Measurements from ENCODE around the gene SEMA5B. TPM values are rescaled to one million over a fixed set of nuclear protein-coding genes. Genes with fewer than 3 reads are reported as not detected.

Gene SEMA5B
- total RNA-seq, 1 donor from 2014 or later = 1.0 TPM

- peaks cover 4% of the 10 kb centered on the region for H3K4me1 ChIP-seq (ENCODE audit: insufficient read depth, low read length)
- Mint-ChIP-seq H3K4me3 (ENCODE audit: unreplicated experiment) (no peak overlapping the region), H3K9me3 (ENCODE audit: unreplicated experiment) (no peaks in the 10 kb centered on the region), H3K27me3 (ENCODE audit: low read depth, unreplicated experiment) (peaks cover 40% of the 10 kb centered on the region), H3K36me3 (ENCODE audit: low read depth, unreplicated experiment) (no peaks in the 10 kb centered on the region), H3K27ac (ENCODE audit: unreplicated experiment) (no peak overlapping the region), H3K4me1 (ENCODE audit: low read depth, unreplicated experiment) (peaks cover 3% of the 10 kb centered on the region)
- no peak overlapping the region for H3K4me3 ChIP-seq (ENCODE audit: insufficient read depth, low read depth, low read length)
- TF ChIP-seq CTCF (IDR thresholded peaks at IDR 0.05; ENCODE audit: insufficient read depth, low read depth, low read length) (no peak), EZH2 (IDR thresholded peaks at IDR 0.05; ENCODE audit: insufficient read depth, low read length) (no peak)
- DNase-seq (ENCODE audit: low read depth) = no peak
- H2AFZ ChIP-seq (ENCODE audit: low read depth, low read length) = no peak overlapping the region
- FAIRE-seq = no peak
- no peaks in the 10 kb centered on the region for H3K9me3 ChIP-seq (ENCODE audit: insufficient read depth, low read depth, low read length)
- no peak overlapping the region for H3K4me2 ChIP-seq (ENCODE audit: low read length)
- peaks cover 47% of the 10 kb centered on the region for H3K27me3 ChIP-seq (ENCODE audit: insufficient read depth, low read length)
- H3K36me3 ChIP-seq (ENCODE audit: insufficient read depth, low read length) = no peaks in the 10 kb centered on the region
- no peak overlapping the region for H3K9ac ChIP-seq (ENCODE audit: low read length)
- H3K27ac ChIP-seq (ENCODE audit: low read depth, low read length) = no peak overlapping the region
- no peaks in the 10 kb centered on the region for H4K20me1 ChIP-seq (ENCODE audit: insufficient read depth, low read length)
- H3K79me2 ChIP-seq (ENCODE audit: insufficient read depth, low read length) = no peaks in the 10 kb centered on the region
Observed at GRCh38 chr3:123042413-123042812, 14.8 kb upstream of the SEMA5B start.

DNA sequence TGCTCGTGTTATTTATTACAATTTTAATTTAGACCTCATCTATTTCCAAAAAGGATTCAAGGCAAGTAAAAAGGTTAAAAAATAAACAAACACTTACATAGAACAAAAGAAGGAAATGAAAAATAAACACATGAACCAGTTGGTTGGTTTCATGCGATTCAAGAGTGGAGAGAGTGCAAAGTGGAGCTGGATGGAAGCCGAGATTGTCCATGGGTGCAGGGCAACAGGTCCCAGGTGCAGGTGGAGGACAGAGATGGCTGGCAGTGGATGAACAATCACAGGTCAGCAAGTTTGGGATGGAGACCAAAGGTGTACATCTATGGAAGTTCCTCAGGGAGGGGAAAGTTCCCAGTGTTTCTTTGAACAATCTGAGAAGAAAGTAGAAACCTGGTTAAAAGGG is 11.6 kb upstream of the SEMA5B start:
- Histone ChIP-seq H2AFZ (ENCODE audit: low read depth, low read length) (no peak overlapping the region), H3K9me3 (ENCODE audit: insufficient read depth, low read depth, low read length) (no peaks in the 10 kb centered on the region), H3K27ac (ENCODE audit: low read depth, low read length) (no peak overlapping the region), H3K9ac (ENCODE audit: low read length) (no peak overlapping the region), H3K27me3 (ENCODE audit: insufficient read depth, low read length) (peaks cover 53% of the 10 kb centered on the region), H3K4me1 (ENCODE audit: insufficient read depth, low read length) (no peaks in the 10 kb centered on the region), H3K79me2 (ENCODE audit: insufficient read depth, low read length) (no peaks in the 10 kb centered on the region), H3K4me2 (ENCODE audit: low read length) (no peak overlapping the region), H3K36me3 (ENCODE audit: insufficient read depth, low read length) (no peaks in the 10 kb centered on the region), H3K4me3 (ENCODE audit: insufficient read depth, low read depth, low read length) (no peak overlapping the region), H4K20me1 (ENCODE audit: insufficient read depth, low read length) (no peaks in the 10 kb centered on the region)
- Mint-ChIP-seq H3K27me3 (ENCODE audit: low read depth, unreplicated experiment) (peaks cover 49% of the 10 kb centered on the region), H3K27ac (ENCODE audit: unreplicated experiment) (no peak overlapping the region), H3K9me3 (ENCODE audit: unreplicated experiment) (no peaks in the 10 kb centered on the region), H3K4me3 (ENCODE audit: unreplicated experiment) (no peak overlapping the region), H3K36me3 (ENCODE audit: low read depth, unreplicated experiment) (no peaks in the 10 kb centered on the region), H3K4me1 (ENCODE audit: low read depth, unreplicated experiment) (no peaks in the 10 kb centered on the region)
- FAIRE-seq (no peak), DNase-seq (ENCODE audit: low read depth) (no peak)
- TF ChIP-seq EZH2 (IDR thresholded peaks at IDR 0.05; ENCODE audit: insufficient read depth, low read length) (no peak), CTCF (IDR thresholded peaks at IDR 0.05; ENCODE audit: insufficient read depth, low read depth, low read length) (no peak)

GRCh38 chr3:123038751-123039150 is 11.2 kb upstream of the SEMA5B start:
- Mint-ChIP-seq H3K4me3 (ENCODE audit: unreplicated experiment) (no peak overlapping the region), H3K27ac (ENCODE audit: unreplicated experiment) (no peak overlapping the region), H3K27me3 (ENCODE audit: low read depth, unreplicated experiment) (peaks cover 52% of the 10 kb centered on the region), H3K9me3 (ENCODE audit: unreplicated experiment) (no peaks in the 10 kb centered on the region), H3K4me1 (ENCODE audit: low read depth, unreplicated experiment) (no peaks in the 10 kb centered on the region), H3K36me3 (ENCODE audit: low read depth, unreplicated experiment) (no peaks in the 10 kb centered on the region)
- no peak overlapping the region for H3K27ac ChIP-seq (ENCODE audit: low read depth, low read length)
- no peak overlapping the region for H2AFZ ChIP-seq (ENCODE audit: low read depth, low read length)
- no peaks in the 10 kb centered on the region for H3K79me2 ChIP-seq (ENCODE audit: insufficient read depth, low read length)
- H3K36me3 ChIP-seq (ENCODE audit: insufficient read depth, low read length) = no peaks in the 10 kb centered on the region
- no peak overlapping the region for H3K4me3 ChIP-seq (ENCODE audit: insufficient read depth, low read depth, low read length)
- TF ChIP-seq EZH2 (IDR thresholded peaks at IDR 0.05; ENCODE audit: insufficient read depth, low read length) = no peak
- TF ChIP-seq CTCF (IDR thresholded peaks at IDR 0.05; ENCODE audit: insufficient read depth, low read depth, low read length) = no peak
- H3K9me3 ChIP-seq (ENCODE audit: insufficient read depth, low read depth, low read length) = no peaks in the 10 kb centered on the region
- no peak for FAIRE-seq
- no peak for DNase-seq (ENCODE audit: low read depth)
- no peaks in the 10 kb centered on the region for H4K20me1 ChIP-seq (ENCODE audit: insufficient read depth, low read length)
- no peak overlapping the region for H3K9ac ChIP-seq (ENCODE audit: low read length)
- peaks cover 56% of the 10 kb centered on the region for H3K27me3 ChIP-seq (ENCODE audit: insufficient read depth, low read length)
- H3K4me2 ChIP-seq (ENCODE audit: low read length) = no peak overlapping the region
- H3K4me1 ChIP-seq (ENCODE audit: insufficient read depth, low read length) = no peaks in the 10 kb centered on the region
